GM23338 (cell line): ENCODE data around the gene OR7A10.

Source experiments
- CTCF ChIP-seq, 2 experiments: fragments of 200-600 bp in 1 of 2; sonication (generic) in 1 of 2; conservative IDR thresholded peaks; 2 replicates each; pipeline versions ENCODE4 v1.5.1 to v1.6.1; 2016 to 2017; ENCODE audit warnings: antibody characterized with exemption in 2 of 2, low read depth in 2 of 2, mild to moderate bottlenecking in 2 of 2, moderate library complexity in 1 of 2
- EZH2 ChIP-seq: fragments of 200-600 bp; sonication (generic); IDR thresholded peaks from one replicate; pipeline ENCODE4 v1.8.0; 2017; ENCODE audit warnings: antibody characterized with exemption, mild to moderate bottlenecking, low read depth; ENCODE audit not compliant: unreplicated experiment
- EZH2phosphoT487 ChIP-seq: fragments of 200-600 bp; sonication (generic); IDR thresholded peaks from one replicate; pipeline ENCODE4 v1.8.1; 2018; ENCODE audit warnings: antibody characterized with exemption; ENCODE audit not compliant: unreplicated experiment
- JUNB ChIP-seq: IDR thresholded peaks from one replicate; pipeline ENCODE4 v1.6.1; 2016; ENCODE audit warnings: antibody characterized with exemption; ENCODE audit not compliant: unreplicated experiment
- POLR2AphosphoS5 ChIP-seq: IDR thresholded peaks from 2 replicates; pipeline ENCODE4 v1.6.1; 2016; ENCODE audit warnings: antibody characterized with exemption, low read depth
- REST ChIP-seq: IDR thresholded peaks from one replicate; pipeline ENCODE4 v1.6.1; 2018; ENCODE audit warnings: antibody characterized with exemption; ENCODE audit not compliant: unreplicated experiment
- ZNF114 ChIP-seq: fragments of 250-450 bp; sonication (Bioruptor Pico); IDR thresholded peaks from 2 replicates; pipeline ENCODE4 v1.5.0; 2020; ENCODE audit warnings: mild to moderate bottlenecking, moderate library complexity
- TF ChIP-seq, protein P1 (sequence below): IDR thresholded peaks from 2 replicates; pipeline ENCODE4 v1.6.1; 2016; ENCODE audit warnings: antibody characterized with exemption

DNA sequence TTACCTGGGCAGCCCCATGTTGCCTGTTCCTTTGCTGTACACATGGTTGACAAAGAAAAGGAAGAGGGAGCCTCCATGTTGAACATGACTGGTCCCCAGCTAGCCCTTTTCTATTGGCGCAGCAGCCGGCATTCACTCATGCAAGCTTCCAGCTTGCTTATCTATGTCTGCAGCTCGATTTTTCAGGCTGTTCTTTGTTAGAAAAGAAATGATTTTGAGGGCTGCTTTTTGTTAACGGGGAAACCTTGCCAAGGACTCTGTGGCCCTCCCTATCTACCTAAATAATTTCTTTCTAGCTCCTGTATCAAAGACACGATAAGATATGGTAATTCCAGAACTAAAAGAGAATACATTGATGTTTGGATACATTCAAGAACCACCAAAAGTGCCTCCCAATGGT is 50.0 kb downstream of the OR7A10 start:
- TF ChIP-seq POLR2AphosphoS5 (no peak), CTCF (conservative IDR thresholded peaks at IDR 0.05; ENCODE audit: low read depth in 2 of 2) (no peak), EZH2phosphoT487 (no peak), EZH2 (no peak), REST (no peak), JUNB (no peak), ZNF114 (CRISPR knock-in tag) (no peak)
- TF ChIP-seq, protein P1, sequence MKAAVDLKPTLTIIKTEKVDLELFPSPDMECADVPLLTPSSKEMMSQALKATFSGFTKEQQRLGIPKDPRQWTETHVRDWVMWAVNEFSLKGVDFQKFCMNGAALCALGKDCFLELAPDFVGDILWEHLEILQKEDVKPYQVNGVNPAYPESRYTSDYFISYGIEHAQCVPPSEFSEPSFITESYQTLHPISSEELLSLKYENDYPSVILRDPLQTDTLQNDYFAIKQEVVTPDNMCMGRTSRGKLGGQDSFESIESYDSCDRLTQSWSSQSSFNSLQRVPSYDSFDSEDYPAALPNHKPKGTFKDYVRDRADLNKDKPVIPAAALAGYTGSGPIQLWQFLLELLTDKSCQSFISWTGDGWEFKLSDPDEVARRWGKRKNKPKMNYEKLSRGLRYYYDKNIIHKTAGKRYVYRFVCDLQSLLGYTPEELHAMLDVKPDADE = no peak
